Neuronal stem cell (in vitro differentiated cells): ENCODE measurements around the gene SUPT3H.

Experiments used
- DNase-seq: peaks from one replicate; pipeline ENCODE4 v3.0.0-alpha.2; 2013; ENCODE audit warnings: low spot score
- H2AFZ ChIP-seq: one replicate; pipeline ENCODE4 v1.6.1; 2013; ENCODE audit warnings: mild to moderate bottlenecking, low read length, inconsistent platforms
- H2AK5ac ChIP-seq: 2 replicates; pipeline ENCODE4 v1.6.1; 2013; ENCODE audit warnings: low read depth, mild to moderate bottlenecking, inconsistent platforms, low read length, moderate library complexity, mixed read lengths
- H2BK120ac ChIP-seq: 2 replicates; pipeline ENCODE4 v1.6.1; 2013; ENCODE audit warnings: low read depth, mild to moderate bottlenecking, inconsistent platforms, low read length, moderate library complexity, mixed read lengths
- H2BK12ac ChIP-seq: one replicate; pipeline ENCODE4 v1.6.1; 2013; ENCODE audit warnings: low read length, inconsistent platforms
- H2BK15ac ChIP-seq: 2 replicates; pipeline ENCODE4 v1.6.1; 2013; ENCODE audit warnings: mild to moderate bottlenecking, low read length, inconsistent platforms, mixed read lengths
- H2BK5ac ChIP-seq: one replicate; pipeline ENCODE4 v1.6.1; 2013; ENCODE audit warnings: inconsistent platforms, mild to moderate bottlenecking, low read length, moderate library complexity
- H3K14ac ChIP-seq: one replicate; pipeline ENCODE4 v1.6.1; 2013; ENCODE audit warnings: low read length, inconsistent platforms
- H3K18ac ChIP-seq: 2 replicates; pipeline ENCODE4 v1.6.1; 2013; ENCODE audit warnings: low read length, inconsistent platforms
- H3K23ac ChIP-seq: 2 replicates; pipeline ENCODE4 v1.6.1; 2013; ENCODE audit warnings: low read depth, mild to moderate bottlenecking, mixed read lengths, low read length, inconsistent platforms; ENCODE audit not compliant: poor library complexity
- H3K27ac ChIP-seq: replicated peaks from 3 replicates; pipeline ENCODE4 v1.5.1; 2013; ENCODE audit warnings: low read length, inconsistent platforms
- H3K27me3 ChIP-seq, 3 experiments: 2 replicates each; pipeline ENCODE4 v1.6.1; 2013; ENCODE audit warnings: low read length in 3 of 3, mild to moderate bottlenecking in 2 of 3, inconsistent platforms in 1 of 3, low read depth in 1 of 3, mixed read lengths in 1 of 3, moderate library complexity in 1 of 3; ENCODE audit not compliant: control insufficient read depth in 3 of 3, insufficient read depth in 3 of 3
- H3K36me3 ChIP-seq, 2 donors: replicated peaks in 1 of 2; 2 replicates each; pipeline ENCODE4 v1.6.1; 2013; ENCODE audit warnings: low read length in 2 of 2; ENCODE audit not compliant: control insufficient read depth in 2 of 2, insufficient read depth in 2 of 2
- H3K4ac ChIP-seq: 2 replicates; pipeline ENCODE4 v1.6.1; 2013; ENCODE audit warnings: inconsistent platforms, mild to moderate bottlenecking, low read length, moderate library complexity
- H3K4me1 ChIP-seq, 2 donors: 1 replicate in 1 of 2; 2 replicates in 1 of 2; pipeline ENCODE4 v1.6.1; 2013; ENCODE audit warnings: low read length in 2 of 2, low read depth in 1 of 2; ENCODE audit not compliant: control insufficient read depth in 2 of 2, insufficient read depth in 1 of 2
- H3K4me2 ChIP-seq: one replicate; pipeline ENCODE4 v1.6.1; 2013; ENCODE audit warnings: mild to moderate bottlenecking, low read length, inconsistent platforms; ENCODE audit not compliant: insufficient read depth, poor library complexity, severe bottlenecking
- H3K4me3 ChIP-seq, 2 donors: 2 replicates each; pipeline ENCODE4 v1.5.1; 2013; ENCODE audit warnings: low read length in 2 of 2, mild to moderate bottlenecking in 2 of 2, inconsistent platforms in 1 of 2, moderate library complexity in 1 of 2
- H3K79me1 ChIP-seq: one replicate; pipeline ENCODE4 v1.6.1; 2013; ENCODE audit warnings: low read depth, mild to moderate bottlenecking, inconsistent platforms, low read length, moderate library complexity
- H3K9ac ChIP-seq: one replicate; pipeline ENCODE4 v1.6.1; 2013; ENCODE audit warnings: mild to moderate bottlenecking, low read depth, low read length, inconsistent platforms; ENCODE audit not compliant: poor library complexity
- H3K9me3 ChIP-seq, 2 donors: replicated peaks in 1 of 2; 2 replicates each; pipeline versions ENCODE3 to v1.6.1; 2013; ENCODE audit warnings: low read length in 2 of 2, mild to moderate bottlenecking in 2 of 2, inconsistent platforms in 1 of 2, low read depth in 1 of 2, mixed read lengths in 1 of 2, moderate library complexity in 1 of 2; ENCODE audit not compliant: control insufficient read depth in 2 of 2, insufficient read depth in 1 of 2
- H4K8ac ChIP-seq: one replicate; pipeline ENCODE4 v1.6.1; 2013; ENCODE audit warnings: low read depth, mild to moderate bottlenecking, inconsistent platforms, low read length, moderate library complexity
- H4K91ac ChIP-seq: one replicate; pipeline ENCODE4 v1.6.1; 2013; ENCODE audit warnings: low read length, low read depth, mild to moderate bottlenecking, inconsistent platforms; ENCODE audit not compliant: poor library complexity
- WGBS, 2 donors: extraction: QIAGEN DNeasy Blood & Tissue Kit; methylation state at CpG; one replicate each; pipeline ENCODE4 v1.1.7; 2013; ENCODE audit warnings: missing lambda C conversion rate in 2 of 2, mixed read lengths in 1 of 2; ENCODE audit not compliant: insufficient read length in 2 of 2, insufficient replicate concordance in 1 of 2; ENCODE audit errors: extremely low coverage in 2 of 2; 5-methylcytosine and 5-hydroxymethylcytosine counted together

Gene SUPT3H

DNA sequence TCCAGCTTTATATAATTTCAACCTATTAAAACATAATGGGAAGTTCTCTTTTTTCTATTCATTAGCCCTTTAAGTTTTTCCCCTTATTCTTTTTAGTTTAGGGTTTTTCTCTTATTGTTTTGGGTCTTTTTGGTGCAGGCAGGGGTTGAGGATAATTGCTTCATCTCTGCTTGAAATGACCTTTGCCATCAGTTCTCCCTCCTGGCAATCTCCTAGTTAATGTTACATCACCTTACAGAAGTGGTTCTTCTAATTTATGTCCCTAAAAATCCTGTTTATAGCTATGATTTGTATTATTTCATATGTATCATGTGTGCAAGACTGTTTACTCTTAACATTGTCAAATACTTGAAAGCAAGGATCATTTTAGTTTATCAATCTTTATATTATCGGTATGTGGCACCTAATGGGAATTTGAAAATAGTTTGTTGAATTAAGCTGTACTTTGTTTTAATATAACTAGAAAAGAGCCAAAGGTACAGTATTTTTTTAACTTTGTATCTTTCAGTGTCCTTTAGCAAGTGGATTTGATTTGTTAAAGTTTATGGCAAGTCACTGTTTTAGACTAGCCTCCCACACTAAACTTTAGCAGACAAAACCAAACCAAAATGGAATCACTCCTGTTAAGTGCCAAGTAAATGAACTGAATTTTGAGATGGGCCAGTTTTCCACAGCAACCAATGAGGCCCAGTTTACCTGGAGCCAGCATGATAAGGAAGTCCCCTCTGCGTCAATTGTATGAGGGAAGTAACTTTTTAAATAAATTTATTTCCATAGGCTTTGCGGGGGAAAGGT, 76.2 kb downstream of the SUPT3H start:
- H3K23ac ChIP-seq = no peak overlapping the region
- H2AK5ac ChIP-seq = no peak overlapping the region
- H2BK120ac ChIP-seq = no peak overlapping the region
- H2BK5ac ChIP-seq = no peak overlapping the region
- no peak overlapping the region for H4K91ac ChIP-seq
- H2AFZ ChIP-seq = no peak overlapping the region
- H3K4me1 ChIP-seq = no peaks in the 10 kb centered on the region
- no peak overlapping the region for H2BK15ac ChIP-seq
- H3K9me3 ChIP-seq = peaks cover 3 to 9% of the 10 kb centered on the region in 2 donors
- no peaks in the 10 kb centered on the region for H3K79me1 ChIP-seq
- no peak for DNase-seq
- no peak overlapping the region for H3K18ac ChIP-seq
- H3K27me3 ChIP-seq = no peaks in the 10 kb centered on the region
- H3K4me3 ChIP-seq = no peak overlapping the region
- H3K27ac ChIP-seq = no peak overlapping the region
- WGBS, 2 donors = no CpG with 5 or more reads among the region's 3 CpGs
- no peak overlapping the region for H4K8ac ChIP-seq
- H3K36me3 ChIP-seq = no peaks in the 10 kb centered on the region
- no peak overlapping the region for H3K14ac ChIP-seq
- H2BK12ac ChIP-seq = no peak overlapping the region
- no peak overlapping the region for H3K4ac ChIP-seq
- no peak overlapping the region for H3K9ac ChIP-seq
- no peak overlapping the region for H3K4me2 ChIP-seq

DNA sequence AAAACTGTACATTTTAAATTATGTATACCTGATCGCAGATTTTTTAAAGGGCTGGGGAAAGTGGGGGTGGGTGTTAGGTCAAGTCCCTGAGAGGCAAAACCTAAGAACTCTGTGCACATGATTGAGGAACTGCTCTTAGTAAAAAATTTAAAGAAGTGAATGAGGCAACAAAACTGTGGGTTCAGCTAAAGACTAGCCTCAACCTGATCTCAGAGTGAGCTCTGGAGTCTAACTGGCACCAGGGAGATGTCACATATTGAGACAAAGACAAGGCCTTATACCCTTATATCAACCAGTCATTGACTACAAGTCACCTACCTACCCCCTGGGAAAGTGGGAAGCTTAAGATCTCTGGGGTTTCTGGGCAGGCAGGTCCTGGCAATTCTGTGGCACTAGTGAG, 77.0 kb downstream of the SUPT3H start:
- Histone ChIP-seq H2BK5ac (no peak overlapping the region), H3K23ac (no peak overlapping the region), H3K4ac (no peak overlapping the region), H3K4me3 (no peak overlapping the region), H3K27me3 (no peaks in the 10 kb centered on the region), H3K9ac (no peak overlapping the region), H3K18ac (no peak overlapping the region), H2AFZ (no peak overlapping the region), H2BK12ac (no peak overlapping the region), H3K4me1 (no peaks in the 10 kb centered on the region), H2AK5ac (no peak overlapping the region), H3K9me3 (peaks cover 0 to 2% of the 10 kb centered on the region in 2 donors), H3K14ac (no peak overlapping the region), H2BK15ac (no peak overlapping the region), H3K36me3 (no peaks in the 10 kb centered on the region), H4K8ac (no peak overlapping the region), H3K4me2 (no peak overlapping the region), H3K79me1 (no peaks in the 10 kb centered on the region), H2BK120ac (no peak overlapping the region), H4K91ac (no peak overlapping the region), H3K27ac (no peak overlapping the region)
- WGBS, 2 donors = no CpG with 5 or more reads among the region's 1 CpG
- DNase-seq = no peak

DNA sequence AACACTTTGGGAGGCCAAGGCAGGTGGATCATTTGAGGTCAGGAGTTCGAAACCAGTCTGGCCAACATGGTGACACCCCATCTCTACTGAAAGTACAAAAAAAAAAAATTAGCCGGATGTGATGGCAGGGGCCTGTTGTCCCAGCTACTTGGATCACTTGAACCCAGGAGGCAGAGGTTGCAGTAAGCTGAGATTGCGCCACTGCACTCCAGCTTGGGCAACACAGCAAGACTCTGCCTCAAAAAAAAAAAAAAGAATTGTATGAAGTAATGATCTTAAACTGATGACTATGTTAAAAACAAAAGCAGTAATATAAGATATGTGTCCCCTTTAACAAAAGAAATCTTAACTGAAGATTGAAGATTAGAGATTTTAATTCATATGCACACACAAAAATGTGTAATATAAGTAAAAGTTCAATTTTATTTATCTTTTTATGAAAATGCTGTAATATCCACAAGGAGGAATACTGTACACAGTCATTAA, 78.6 kb downstream of the SUPT3H start:
- Histone ChIP-seq H2AFZ (no peak overlapping the region), H4K8ac (no peak overlapping the region), H3K4me3 (no peak overlapping the region), H2BK15ac (no peak overlapping the region), H3K27ac (no peak overlapping the region), H3K23ac (no peak overlapping the region), H3K27me3 (no peaks in the 10 kb centered on the region), H2BK5ac (no peak overlapping the region), H4K91ac (no peak overlapping the region), H2BK12ac (no peak overlapping the region), H3K14ac (no peak overlapping the region), H3K9ac (no peak overlapping the region), H3K4me2 (no peak overlapping the region), H2BK120ac (no peak overlapping the region), H3K18ac (no peak overlapping the region), H3K4ac (no peak overlapping the region), H3K4me1 (no peaks in the 10 kb centered on the region), H2AK5ac (no peak overlapping the region), H3K36me3 (no peaks in the 10 kb centered on the region), H3K9me3 (no peaks in the 10 kb centered on the region), H3K79me1 (no peaks in the 10 kb centered on the region)
- no peak for DNase-seq
- no CpG with 5 or more reads among the region's 3 CpGs for WGBS, 2 donors

DNA sequence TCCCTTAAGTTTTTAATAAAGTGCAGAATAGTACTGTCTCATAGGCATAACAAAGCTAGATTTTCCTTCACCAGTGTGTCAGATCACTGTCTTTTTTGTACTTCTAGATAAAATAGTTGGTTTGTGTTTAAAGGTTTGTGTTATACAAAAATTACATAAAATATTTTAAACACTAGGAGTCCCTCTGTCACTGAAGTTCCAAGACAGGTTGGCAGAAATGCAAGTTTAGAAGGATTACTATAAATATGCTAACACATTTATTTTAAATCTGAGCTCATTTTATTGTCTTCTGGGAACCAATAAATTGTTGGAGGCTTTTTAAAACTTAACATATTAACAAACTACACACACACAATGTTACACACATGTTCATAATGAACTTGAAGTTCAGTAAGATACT, 80.4 kb downstream of the SUPT3H start:
- no peak overlapping the region for H2BK5ac ChIP-seq
- no peak overlapping the region for H2BK12ac ChIP-seq
- no peak overlapping the region for H3K27ac ChIP-seq
- no peak overlapping the region for H2AK5ac ChIP-seq
- H2AFZ ChIP-seq = no peak overlapping the region
- H3K14ac ChIP-seq = no peak overlapping the region
- H4K8ac ChIP-seq = no peak overlapping the region
- H3K4ac ChIP-seq = no peak overlapping the region
- H3K79me1 ChIP-seq = peaks cover 1% of the 10 kb centered on the region
- H3K4me1 ChIP-seq = no peaks in the 10 kb centered on the region
- no peak overlapping the region for H3K4me2 ChIP-seq
- H2BK15ac ChIP-seq = no peak overlapping the region
- no peak overlapping the region for H3K9ac ChIP-seq
- H2BK120ac ChIP-seq = no peak overlapping the region
- no peak for DNase-seq
- H3K4me3 ChIP-seq = no peak overlapping the region
- H3K23ac ChIP-seq = no peak overlapping the region
- H4K91ac ChIP-seq = no peak overlapping the region
- no peaks in the 10 kb centered on the region for H3K36me3 ChIP-seq
- H3K18ac ChIP-seq = no peak overlapping the region
- H3K9me3 ChIP-seq = peaks cover 0 to 3% of the 10 kb centered on the region in 2 donors
- no peaks in the 10 kb centered on the region for H3K27me3 ChIP-seq
